GM18508 (cell line): ENCODE data around the gene UBASH3B.

Experiments
- ATAC-seq: cut with Tn5 transposase; IDR thresholded peaks from one replicate; pipeline ENCODE4 v1.9.1; 2021; ENCODE audit warnings: moderate number of reproducible peaks; ENCODE audit not compliant: insufficient read depth, unreplicated experiment

The UBASH3B gene

GRCh38 chr11:122646549-122647340 lies 8.8 kb upstream of the UBASH3B start:
- ATAC-seq: no peak

GRCh38 chr11:122647736-122648275 lies 7.7 kb upstream of the UBASH3B start:
- ATAC-seq: no peak

- no peak for ATAC-seq
These were observed 6.4 kb upstream of the UBASH3B start for GRCh38 chr11:122649116-122649515.

- no peak for ATAC-seq
These were observed 4.9 kb upstream of the UBASH3B start for GRCh38 chr11:122650619-122651018.

- ATAC-seq: no peak
These were observed 3.0 kb upstream of the UBASH3B start for GRCh38 chr11:122652495-122652894.

GRCh38 chr11:122653916-122654585 lies 1.5 kb upstream of the UBASH3B start:
- ATAC-seq: no peak

- no peak for ATAC-seq
These were observed 630 bp downstream of the UBASH3B start for GRCh38 chr11:122656073-122656630.

GRCh38 chr11:122656631-122657101 lies 1.1 kb downstream of the UBASH3B start:
- ATAC-seq: no peak

GRCh38 chr11:122659676-122660554 lies 4.4 kb downstream of the UBASH3B start:
- no peak for ATAC-seq

GRCh38 chr11:122661182-122661945 lies 5.8 kb downstream of the UBASH3B start:
- no peak for ATAC-seq

GRCh38 chr11:122663056-122663740 lies 7.7 kb downstream of the UBASH3B start:
- ATAC-seq: no peak

- no peak for ATAC-seq
These were observed 8.2 kb downstream of the UBASH3B start for GRCh38 chr11:122663764-122664163.

- ATAC-seq: no peak
These were observed 8.7 kb downstream of the UBASH3B start for GRCh38 chr11:122664188-122664587.

GRCh38 chr11:122665861-122666260 lies 10.3 kb downstream of the UBASH3B start:
- no peak for ATAC-seq

GRCh38 chr11:122666743-122667142 lies 11.2 kb downstream of the UBASH3B start:
- ATAC-seq: no peak

GRCh38 chr11:122668562-122669090 lies 13.1 kb downstream of the UBASH3B start:
- no peak for ATAC-seq

GRCh38 chr11:122670131-122670530 lies 14.6 kb downstream of the UBASH3B start:
- no peak for ATAC-seq

GRCh38 chr11:122671400-122671891 lies 15.9 kb downstream of the UBASH3B start:
- ATAC-seq: no peak
